ENCODE results near the gene SETDB1. TPM values are rescaled to one million over a fixed set of nuclear protein-coding genes. Genes with fewer than 3 reads are reported as not detected.
A peak's percentile ranks its signal among the peaks of the same experiment; 100 is the strongest.

Gene SETDB1
- polyA plus RNA-seq, 1 of the 3 experiments (the other 2 are of a cell fraction): 29.9 TPM

DNA sequence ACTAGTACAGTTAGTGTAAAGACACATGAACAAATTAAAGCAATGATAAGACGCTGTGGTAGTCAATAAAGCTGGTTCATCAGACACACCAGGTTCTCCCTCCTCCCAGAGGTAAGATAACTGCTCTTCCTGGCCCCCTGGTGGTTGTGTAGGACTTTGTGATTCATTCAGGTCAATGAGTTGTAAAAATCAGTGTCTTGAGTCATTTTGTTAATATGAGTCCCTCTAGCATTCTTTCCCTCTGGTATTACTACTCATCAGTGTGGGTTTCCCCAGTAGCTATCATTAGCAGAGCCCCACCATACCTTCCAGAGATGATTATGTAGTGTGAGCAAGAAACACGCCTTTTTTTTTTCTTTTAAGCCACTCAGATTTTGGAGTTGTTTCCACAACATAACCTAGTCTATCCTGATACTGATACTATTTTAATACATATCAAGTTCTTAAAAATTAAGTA is 3.6 kb upstream of the SETDB1 start:
- Histone ChIP-seq H2AFZ (ENCODE audit: low read depth) (peak overlapping the region; percentile 50; the same call in 1 of the 2 replicates), H3K27me3 (ENCODE audit: insufficient read depth) (no peaks in the 10 kb centered on the region), H3K79me2 (ENCODE audit: insufficient read depth) (peaks cover 11% of the 10 kb centered on the region; the same call in 1 of the 2 replicates), H3K9ac (no peak overlapping the region), H3K4me1 (ENCODE audit: control insufficient read depth in 1 of 2, insufficient read depth in 2 of 2, low read depth in 1 of 2, low read length in 1 of 2) (peaks cover 5 to 13% of the 10 kb centered on the region in 2 experiments; a peak in 2 of 4 replicates), H3K9me3 (no peaks in the 10 kb centered on the region), H3K4me3 (ENCODE audit: low read depth in 2 of 2, low read length in 1 of 2) (no peak overlapping the region; a peak in 1 of 4 replicates), H3K9me2 (no peaks in the 10 kb centered on the region), H3K4me2 (no peak overlapping the region), H3F3A (replicated peaks; ENCODE audit: insufficient read depth) (peaks cover 10% of the 10 kb centered on the region), H3K27ac (ENCODE audit: low read depth in 2 of 2, low read length in 1 of 2) (peak overlapping the region in 1 of 2 experiments; percentile 33; a peak in 1 of 4 replicates), H3K36me3 (replicated peaks in 1 of 2; ENCODE audit: control insufficient read depth in 1 of 2, insufficient read depth in 2 of 2, low read length in 1 of 2) (peaks cover under 1 to 1% of the 10 kb centered on the region in 2 experiments), H4K20me1 (ENCODE audit: insufficient read depth) (no peaks in the 10 kb centered on the region)
- WGBS (ENCODE audit: low lambda C conversion rate): 28% methylated on average over 2 of the region's 2 CpGs
- CTCF ChIA-PET: interaction anchor here (0.5 to 2.5 kb wide), 37 partner anchors 9 to 664 kb away, joined by 3 to 17 read pairs (median 4); partner anchors contain the start of genes ADAMTSL4, ANXA9, CTXND2 and GOLPH3L
- peak; percentile 74 for DNase-seq
- TF ChIP-seq FOSL2 (IDR thresholded peaks at IDR 0.05; ENCODE audit: borderline replicate concordance, low read depth) (peak; percentile 71), RAD21 (IDR thresholded peaks at IDR 0.05; ENCODE audit: low read length) (peak; percentile 79), JUND (IDR thresholded peaks at IDR 0.05) (no peak), SMC3 (IDR thresholded peaks at IDR 0.05; ENCODE audit: low read depth, low read length) (peak; percentile 76)
- TF ChIP-seq, protein P1, sequence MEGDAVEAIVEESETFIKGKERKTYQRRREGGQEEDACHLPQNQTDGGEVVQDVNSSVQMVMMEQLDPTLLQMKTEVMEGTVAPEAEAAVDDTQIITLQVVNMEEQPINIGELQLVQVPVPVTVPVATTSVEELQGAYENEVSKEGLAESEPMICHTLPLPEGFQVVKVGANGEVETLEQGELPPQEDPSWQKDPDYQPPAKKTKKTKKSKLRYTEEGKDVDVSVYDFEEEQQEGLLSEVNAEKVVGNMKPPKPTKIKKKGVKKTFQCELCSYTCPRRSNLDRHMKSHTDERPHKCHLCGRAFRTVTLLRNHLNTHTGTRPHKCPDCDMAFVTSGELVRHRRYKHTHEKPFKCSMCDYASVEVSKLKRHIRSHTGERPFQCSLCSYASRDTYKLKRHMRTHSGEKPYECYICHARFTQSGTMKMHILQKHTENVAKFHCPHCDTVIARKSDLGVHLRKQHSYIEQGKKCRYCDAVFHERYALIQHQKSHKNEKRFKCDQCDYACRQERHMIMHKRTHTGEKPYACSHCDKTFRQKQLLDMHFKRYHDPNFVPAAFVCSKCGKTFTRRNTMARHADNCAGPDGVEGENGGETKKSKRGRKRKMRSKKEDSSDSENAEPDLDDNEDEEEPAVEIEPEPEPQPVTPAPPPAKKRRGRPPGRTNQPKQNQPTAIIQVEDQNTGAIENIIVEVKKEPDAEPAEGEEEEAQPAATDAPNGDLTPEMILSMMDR (IDR thresholded peaks at IDR 0.05): peak; percentile 81
- POLR2A ChIA-PET: no interaction called here

DNA sequence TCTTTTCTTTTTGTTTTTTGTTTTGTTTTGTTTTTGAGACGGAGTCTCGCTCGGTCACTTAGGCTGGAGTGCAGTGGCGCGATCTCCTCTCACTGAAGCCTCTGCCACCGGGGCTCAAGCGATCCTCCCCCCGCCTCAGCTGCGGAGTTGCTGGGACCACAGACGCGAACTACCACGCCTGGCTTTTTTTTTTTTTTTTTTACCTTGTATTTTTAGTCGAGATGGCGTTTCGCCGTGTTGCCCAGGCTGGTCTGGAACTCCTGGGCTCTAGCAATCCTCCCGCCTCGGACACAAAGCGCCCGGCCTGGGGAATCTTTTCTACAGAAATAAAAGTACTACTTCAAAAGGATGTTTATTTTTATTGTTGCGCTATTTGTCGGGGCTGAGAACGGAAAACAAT is 1.1 kb upstream of the SETDB1 start:
- no peak for DNase-seq
- ChIA-PET CTCF (interaction anchor here (0.6 to 0.8 kb wide), 2 partner anchors 16 to 71 kb away, joined by 3 to 5 read pairs; no protein-coding TSS in a partner anchor), POLR2A (no interaction called here)
- TF ChIP-seq JUND (IDR thresholded peaks at IDR 0.05) (no peak), RXRA (IDR thresholded peaks at IDR 0.05; ENCODE audit: borderline replicate concordance, low read depth) (no peak), TEAD4 (IDR thresholded peaks at IDR 0.05; ENCODE audit: borderline replicate concordance, insufficient read depth) (no peak), MEF2A (IDR thresholded peaks at IDR 0.05; ENCODE audit: borderline replicate concordance, low read depth) (no peak), GABPA (IDR thresholded peaks at IDR 0.05; ENCODE audit: low read depth) (no peak), SMC3 (IDR thresholded peaks at IDR 0.05; ENCODE audit: low read depth, low read length) (no peak), ELF1 (IDR thresholded peaks at IDR 0.05) (no peak), FOSL2 (IDR thresholded peaks at IDR 0.05; ENCODE audit: borderline replicate concordance, low read depth) (no peak), RCOR1 (IDR thresholded peaks at IDR 0.05; ENCODE audit: low read length) (no peak), EP300 (IDR thresholded peaks at IDR 0.05; ENCODE audit: borderline replicate concordance in 1 of 2, low read depth in 1 of 2, low read length in 1 of 2) (no peak), GATA2 (CRISPR knock-in tag; IDR thresholded peaks at IDR 0.05) (no peak), TCF12 (IDR thresholded peaks at IDR 0.05) (no peak), RFX5 (IDR thresholded peaks at IDR 0.05; ENCODE audit: low read length) (no peak), RAD21 (IDR thresholded peaks at IDR 0.05; ENCODE audit: low read length) (no peak), TAF1 (IDR thresholded peaks at IDR 0.05; ENCODE audit: borderline replicate concordance, low read depth, low read length) (no peak)
- TF ChIP-seq, protein P2, sequence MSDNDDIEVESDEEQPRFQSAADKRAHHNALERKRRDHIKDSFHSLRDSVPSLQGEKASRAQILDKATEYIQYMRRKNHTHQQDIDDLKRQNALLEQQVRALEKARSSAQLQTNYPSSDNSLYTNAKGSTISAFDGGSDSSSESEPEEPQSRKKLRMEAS (IDR thresholded peaks at IDR 0.05; ENCODE audit: low read depth): no peak
- TF ChIP-seq, protein P3, sequence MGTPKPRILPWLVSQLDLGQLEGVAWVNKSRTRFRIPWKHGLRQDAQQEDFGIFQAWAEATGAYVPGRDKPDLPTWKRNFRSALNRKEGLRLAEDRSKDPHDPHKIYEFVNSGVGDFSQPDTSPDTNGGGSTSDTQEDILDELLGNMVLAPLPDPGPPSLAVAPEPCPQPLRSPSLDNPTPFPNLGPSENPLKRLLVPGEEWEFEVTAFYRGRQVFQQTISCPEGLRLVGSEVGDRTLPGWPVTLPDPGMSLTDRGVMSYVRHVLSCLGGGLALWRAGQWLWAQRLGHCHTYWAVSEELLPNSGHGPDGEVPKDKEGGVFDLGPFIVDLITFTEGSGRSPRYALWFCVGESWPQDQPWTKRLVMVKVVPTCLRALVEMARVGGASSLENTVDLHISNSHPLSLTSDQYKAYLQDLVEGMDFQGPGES (IDR thresholded peaks at IDR 0.05; ENCODE audit: low read depth, low read length): no peak
- TF ChIP-seq, protein P4, sequence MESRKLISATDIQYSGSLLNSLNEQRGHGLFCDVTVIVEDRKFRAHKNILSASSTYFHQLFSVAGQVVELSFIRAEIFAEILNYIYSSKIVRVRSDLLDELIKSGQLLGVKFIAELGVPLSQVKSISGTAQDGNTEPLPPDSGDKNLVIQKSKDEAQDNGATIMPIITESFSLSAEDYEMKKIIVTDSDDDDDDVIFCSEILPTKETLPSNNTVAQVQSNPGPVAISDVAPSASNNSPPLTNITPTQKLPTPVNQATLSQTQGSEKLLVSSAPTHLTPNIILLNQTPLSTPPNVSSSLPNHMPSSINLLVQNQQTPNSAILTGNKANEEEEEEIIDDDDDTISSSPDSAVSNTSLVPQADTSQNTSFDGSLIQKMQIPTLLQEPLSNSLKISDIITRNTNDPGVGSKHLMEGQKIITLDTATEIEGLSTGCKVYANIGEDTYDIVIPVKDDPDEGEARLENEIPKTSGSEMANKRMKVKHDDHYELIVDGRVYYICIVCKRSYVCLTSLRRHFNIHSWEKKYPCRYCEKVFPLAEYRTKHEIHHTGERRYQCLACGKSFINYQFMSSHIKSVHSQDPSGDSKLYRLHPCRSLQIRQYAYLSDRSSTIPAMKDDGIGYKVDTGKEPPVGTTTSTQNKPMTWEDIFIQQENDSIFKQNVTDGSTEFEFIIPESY (IDR thresholded peaks at IDR 0.05; ENCODE audit: borderline replicate concordance, low read depth): no peak
- TF ChIP-seq, protein P5, sequence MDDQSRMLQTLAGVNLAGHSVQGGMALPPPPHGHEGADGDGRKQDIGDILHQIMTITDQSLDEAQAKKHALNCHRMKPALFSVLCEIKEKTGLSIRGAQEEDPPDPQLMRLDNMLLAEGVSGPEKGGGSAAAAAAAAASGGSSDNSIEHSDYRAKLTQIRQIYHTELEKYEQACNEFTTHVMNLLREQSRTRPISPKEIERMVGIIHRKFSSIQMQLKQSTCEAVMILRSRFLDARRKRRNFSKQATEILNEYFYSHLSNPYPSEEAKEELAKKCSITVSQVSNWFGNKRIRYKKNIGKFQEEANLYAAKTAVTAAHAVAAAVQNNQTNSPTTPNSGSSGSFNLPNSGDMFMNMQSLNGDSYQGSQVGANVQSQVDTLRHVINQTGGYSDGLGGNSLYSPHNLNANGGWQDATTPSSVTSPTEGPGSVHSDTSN (IDR thresholded peaks at IDR 0.05): no peak

More for the DNA sequence above, 1.1 kb upstream of the SETDB1 start:
- H3K4me2 ChIP-seq: no peak overlapping the region
- no peak overlapping the region for H2AFZ ChIP-seq (ENCODE audit: low read depth)
- no peaks in the 10 kb centered on the region for H4K20me1 ChIP-seq (ENCODE audit: insufficient read depth)
- H3K9me3 ChIP-seq: no peaks in the 10 kb centered on the region
- H3K4me1 ChIP-seq (ENCODE audit: control insufficient read depth in 1 of 2, insufficient read depth in 2 of 2, low read depth in 1 of 2, low read length in 1 of 2): peaks cover 6 to 13% of the 10 kb centered on the region in 2 experiments; a peak in 2 of 4 replicates
- H3K27ac ChIP-seq (ENCODE audit: low read depth in 2 of 2, low read length in 1 of 2): no peak overlapping the region
- no peak overlapping the region for H3K4me3 ChIP-seq (ENCODE audit: low read depth in 2 of 2, low read length in 1 of 2)
- H3K36me3 ChIP-seq (replicated peaks in 1 of 2; ENCODE audit: control insufficient read depth in 1 of 2, insufficient read depth in 2 of 2, low read length in 1 of 2): peaks cover 18 to 21% of the 10 kb centered on the region in 2 experiments
- peaks cover 10% of the 10 kb centered on the region for H3F3A ChIP-seq (replicated peaks; ENCODE audit: insufficient read depth)
- H3K9ac ChIP-seq: no peak overlapping the region
- peaks cover 36% of the 10 kb centered on the region for H3K79me2 ChIP-seq (ENCODE audit: insufficient read depth)
- no peaks in the 10 kb centered on the region for H3K9me2 ChIP-seq
- no peaks in the 10 kb centered on the region for H3K27me3 ChIP-seq (ENCODE audit: insufficient read depth)
- WGBS (ENCODE audit: low lambda C conversion rate): 94% methylated on average over 23 of the region's 23 CpGs
